NCI-H2081 treated with DMSO at 0.1 percent for 48 hours (cell line): ENCODE results near the gene SLC7A6.
"Not testable (repeated sequence)": the region's sequence is repeated elsewhere in the genome, so short reads cannot be mapped to it uniquely, and the experiment has no call there.

ENCODE experiments used
- DNase-seq: peaks from one replicate; lab custom pipeline; 2025; lab: John Stamatoyannopoulos, UW

The SLC7A6 gene

DNA sequence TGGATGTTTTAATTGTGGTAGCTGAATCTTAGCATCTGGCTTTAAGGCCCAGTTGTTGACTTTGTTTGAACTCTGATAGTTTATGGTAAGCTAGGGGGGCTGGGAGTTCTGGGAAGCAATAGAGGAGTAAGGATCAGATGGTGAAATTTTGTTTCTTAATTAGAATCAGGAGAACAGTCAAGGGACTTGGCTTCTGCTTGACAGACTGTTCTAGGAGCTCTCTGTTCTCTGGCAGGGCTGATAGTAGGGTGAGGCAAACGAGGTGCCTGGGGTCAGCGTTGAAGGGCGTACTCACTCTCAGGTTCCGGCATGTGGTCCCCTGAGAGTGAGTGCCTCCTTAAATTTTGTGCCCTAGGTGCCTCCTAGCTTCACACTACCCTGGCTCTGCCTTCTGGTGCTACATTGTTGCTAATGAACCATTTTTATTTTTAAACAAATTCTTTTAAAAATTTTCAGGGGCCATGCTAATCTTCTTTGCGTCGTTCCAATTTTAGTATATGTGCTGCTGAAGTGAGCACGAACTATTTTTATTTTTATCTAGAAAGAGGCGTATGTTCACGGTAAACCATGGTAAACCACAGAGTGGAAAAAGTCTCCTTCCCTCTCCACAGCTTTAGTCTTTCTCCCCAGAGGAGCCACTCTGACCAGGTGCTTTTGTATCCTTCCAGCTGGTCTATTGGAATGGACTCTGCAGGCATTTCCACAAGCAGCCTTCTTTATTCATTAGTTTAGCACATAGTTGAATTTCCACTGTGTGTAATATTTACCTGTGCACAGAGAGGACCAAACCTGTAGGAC, 19.7 kb downstream of the SLC7A6 start:
- no peak for DNase-seq

DNA sequence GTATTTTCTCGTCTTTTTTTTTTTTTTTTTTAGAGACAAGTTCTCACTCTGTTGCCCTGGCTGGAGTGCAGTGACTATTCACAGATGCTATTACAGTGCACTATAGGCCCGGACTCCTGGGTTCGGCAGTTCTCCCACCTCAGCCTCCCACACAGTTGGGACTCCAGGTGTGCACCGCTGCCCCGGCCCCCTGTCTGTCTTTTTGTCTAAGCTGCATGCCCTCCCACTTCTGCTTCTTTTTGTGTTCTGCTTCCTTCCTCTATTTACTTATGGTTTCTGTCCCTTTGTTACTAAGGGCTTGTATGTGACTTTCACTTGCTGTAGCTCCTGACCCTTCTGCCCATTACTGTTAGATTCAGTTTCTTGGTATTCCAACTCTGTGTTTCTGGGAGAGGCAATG, 20.5 kb downstream of the SLC7A6 start:
- no peak for DNase-seq

DNA sequence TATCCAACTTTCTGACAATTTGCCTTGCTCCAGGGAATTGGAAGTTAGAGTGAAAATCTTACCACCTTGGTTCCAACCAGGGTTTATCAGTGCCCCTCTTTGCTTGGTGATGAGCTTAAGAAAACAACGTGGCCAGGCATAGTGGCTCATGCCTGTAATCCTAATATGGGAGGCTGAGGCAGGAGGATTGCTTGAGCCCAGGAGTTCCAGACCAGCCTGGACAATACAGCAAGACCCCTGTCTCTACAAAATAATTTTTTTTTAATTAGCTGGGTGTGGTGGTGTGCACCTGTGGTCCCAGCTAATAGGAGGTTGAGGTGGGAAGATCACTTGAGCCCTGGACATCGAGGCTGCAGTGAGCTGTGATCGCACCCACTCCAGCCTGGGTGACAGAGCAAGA, 21.4 kb downstream of the SLC7A6 start:
- DNase-seq, result no peak

DNA sequence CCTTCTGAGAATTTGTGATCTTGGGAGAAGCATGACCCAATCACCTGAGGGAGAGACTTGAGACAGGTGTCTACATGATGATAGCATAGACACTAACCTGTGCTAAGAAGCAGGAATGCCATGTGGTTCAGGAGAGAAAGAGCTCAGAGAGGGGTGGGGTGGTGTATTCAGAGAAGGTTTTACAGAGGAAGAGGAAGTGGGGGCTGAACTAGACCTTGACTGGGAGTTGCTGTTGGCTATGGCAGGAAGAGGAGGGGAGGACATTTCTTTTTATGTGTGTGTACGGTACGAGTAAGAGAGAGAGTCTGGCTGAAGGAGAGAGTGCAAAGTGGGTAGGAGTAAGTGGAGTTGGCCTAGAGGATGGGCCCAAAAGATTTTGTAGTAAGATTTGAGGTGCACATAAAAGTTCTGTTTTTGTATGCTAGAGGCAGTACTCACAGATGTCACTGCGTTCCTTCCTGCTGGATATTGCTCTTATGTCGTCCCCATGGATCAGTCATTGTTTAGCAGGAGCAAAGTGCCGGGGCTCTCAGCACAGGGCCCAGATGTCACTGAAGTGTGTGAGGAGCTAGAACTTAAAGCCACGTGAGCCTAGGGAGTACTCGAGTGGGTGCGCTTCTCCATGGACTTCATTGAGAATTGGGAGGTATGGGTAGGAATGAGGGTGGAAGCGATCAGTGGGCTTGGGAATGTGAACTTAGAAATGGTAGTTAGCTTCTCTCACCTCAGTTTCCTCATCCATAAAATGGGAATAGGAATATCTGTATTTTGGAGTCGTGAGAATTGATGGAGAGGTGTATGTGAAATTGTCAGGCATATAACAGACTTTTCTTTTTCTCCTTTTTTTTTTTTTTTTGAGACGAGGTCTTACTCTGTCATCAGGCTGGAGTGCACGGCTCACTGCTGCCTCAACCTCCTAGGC, 22.1 kb downstream of the SLC7A6 start:
- DNase-seq, result no peak

DNA sequence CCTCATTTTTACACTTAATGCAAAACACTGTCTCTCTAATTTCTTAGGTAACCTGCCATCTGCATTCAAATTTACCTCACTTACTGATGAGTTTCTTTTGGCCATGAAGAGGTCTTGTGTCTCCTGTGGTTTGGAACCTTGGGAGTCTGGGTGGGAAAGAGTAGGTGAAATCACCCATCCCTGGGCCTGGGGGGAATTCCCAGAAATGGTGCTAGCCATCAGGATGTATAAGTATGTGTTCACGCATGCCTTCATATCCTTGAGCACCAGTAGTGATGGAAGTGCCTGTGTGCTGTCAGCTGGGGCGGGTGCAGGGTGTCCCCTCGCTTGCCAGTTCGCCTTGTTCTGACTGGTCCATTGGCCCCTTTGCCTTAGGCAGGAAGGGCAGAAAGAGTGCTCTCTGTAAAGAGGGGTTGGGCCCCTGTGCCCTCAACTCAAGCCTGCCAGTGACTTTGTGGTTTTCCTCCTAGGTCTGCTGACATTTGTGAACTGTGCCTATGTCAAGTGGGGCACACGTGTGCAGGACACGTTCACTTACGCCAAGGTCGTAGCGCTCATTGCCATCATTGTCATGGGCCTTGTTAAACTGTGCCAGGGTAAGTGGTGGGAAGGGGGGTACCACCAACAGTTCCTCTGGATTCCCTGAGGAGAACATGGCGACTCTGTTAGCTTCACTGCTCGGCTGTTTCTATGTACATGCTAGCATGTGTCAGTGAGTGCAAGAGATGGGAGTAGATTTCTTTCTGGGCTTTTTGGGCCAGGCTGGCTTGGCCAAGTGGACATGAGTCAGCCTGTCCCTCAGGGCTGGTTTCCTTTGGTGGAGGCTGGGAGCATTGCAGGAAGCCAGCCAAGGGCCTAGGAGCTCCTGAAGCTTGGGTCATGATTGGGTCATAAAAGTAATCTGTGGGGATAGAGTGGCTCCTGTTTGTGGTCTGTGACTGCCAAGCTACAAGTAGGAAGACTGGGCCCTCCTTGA, 23.2 kb downstream of the SLC7A6 start:
- DNase-seq, result no peak

DNA sequence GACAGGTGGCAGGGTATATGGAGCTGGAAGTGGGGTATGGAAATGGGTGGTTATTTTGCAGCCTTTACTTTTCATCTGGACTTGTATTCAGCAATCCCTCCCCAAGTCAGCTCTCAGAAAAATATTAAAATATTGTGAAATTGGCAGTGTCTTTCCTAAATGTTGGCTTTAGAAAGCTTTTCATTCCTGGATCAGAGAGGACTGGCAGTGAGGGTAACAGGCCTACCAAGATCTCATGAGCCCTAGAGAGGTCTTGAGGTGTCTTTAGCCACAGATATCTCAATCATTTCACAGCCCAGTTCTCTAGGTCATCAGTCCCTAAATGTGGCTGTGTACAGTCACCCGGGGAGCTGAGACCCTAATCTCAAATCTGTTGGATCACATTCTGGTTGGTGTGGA, 23.9 kb downstream of the SLC7A6 start:
- no peak for DNase-seq

DNA sequence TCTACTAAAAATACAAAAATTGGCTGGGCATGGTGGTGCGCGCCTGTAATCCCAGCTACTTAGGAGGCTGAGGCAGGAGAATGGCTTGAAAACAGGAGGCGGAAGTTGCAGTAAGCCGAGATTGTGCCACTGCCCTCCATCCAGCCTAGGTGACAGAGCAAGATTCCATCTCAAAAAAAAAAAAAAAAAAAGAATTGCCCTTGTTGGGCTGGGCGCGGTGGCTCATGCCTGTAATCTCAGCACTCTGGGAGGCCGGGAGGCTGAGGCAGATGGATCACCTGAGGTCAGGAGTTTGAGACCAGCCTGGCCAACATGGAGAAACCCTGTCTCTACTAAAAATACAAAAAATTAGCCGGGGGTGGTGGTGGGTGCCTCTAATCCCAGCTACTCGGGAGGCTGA, 24.5 kb downstream of the SLC7A6 start:
- DNase-seq, result not testable (repeated sequence)

DNA sequence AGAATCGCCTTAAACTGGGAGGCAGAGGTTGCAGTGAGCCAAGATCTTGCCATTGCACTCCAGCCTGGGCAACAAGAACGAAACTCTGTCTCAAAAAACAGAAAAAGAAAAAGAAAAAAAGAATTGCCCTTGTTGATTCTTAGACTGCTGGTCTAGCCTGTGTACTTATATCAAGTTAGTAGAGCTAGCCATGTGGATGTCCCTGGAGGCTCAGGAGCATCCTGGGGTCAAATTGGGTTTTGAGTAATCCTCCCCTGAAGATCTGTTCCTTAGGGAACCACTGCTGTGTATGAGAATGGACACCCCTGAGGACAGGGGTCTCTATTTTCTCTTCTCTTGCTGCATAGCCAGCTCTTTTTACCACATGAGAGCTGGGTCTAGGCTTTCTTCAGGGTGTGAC, 24.9 kb downstream of the SLC7A6 start:
- no peak for DNase-seq

DNA sequence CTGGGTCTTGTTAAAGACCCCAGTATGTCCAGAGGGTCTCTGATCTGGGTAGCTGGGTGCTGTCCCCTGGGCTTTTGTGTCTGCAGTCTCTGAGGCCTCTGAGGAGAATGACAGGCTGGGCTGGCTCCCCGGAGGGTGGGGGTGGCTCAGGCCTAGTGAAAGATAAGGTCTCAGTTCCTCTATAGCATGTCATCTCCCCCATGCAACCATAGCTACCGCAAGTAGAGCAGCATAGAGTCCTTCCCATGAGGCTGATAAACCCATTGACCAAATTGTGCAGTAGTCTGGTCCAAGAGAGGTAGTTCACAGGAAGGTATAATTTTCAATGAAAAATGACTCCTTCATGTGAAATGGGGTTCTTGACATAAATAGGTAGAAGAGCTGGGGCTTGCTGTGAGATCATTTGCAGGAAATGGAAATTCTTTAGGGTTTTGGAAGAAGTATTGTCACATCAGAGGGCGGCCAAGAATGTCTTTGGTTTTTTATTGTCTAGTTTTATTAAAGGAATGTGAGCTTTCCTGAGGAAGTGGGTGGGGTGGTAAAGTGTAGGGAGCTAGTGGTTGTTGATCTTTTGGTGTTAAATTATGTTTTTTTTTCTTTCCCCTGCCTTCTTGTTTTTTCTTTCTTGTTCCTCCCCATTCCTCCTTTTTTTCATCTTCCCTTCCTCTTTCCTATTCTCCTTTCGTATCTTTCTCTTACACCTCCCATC, 25.4 kb downstream of the SLC7A6 start:
- no peak for DNase-seq

DNA sequence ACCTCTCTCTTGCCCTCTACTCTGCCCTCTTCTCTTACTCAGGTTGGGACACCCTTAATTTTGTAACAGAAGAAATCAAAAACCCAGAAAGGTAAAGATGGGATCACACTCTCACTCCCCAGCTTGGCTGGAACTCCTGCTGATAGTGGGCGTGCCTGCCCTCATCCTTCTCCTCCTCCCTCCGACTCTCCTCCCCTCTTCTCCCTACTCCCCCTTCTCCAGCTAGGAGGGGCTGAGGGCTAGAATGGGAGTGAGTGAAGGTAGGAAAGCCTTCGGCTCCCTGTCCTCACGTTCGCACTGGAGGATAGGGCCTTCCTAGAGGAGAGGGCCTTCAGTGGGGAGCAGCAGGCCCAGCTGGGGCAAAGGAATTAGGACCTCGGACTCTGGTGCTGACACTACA, 26.1 kb downstream of the SLC7A6 start:
- DNase-seq, result no peak

DNA sequence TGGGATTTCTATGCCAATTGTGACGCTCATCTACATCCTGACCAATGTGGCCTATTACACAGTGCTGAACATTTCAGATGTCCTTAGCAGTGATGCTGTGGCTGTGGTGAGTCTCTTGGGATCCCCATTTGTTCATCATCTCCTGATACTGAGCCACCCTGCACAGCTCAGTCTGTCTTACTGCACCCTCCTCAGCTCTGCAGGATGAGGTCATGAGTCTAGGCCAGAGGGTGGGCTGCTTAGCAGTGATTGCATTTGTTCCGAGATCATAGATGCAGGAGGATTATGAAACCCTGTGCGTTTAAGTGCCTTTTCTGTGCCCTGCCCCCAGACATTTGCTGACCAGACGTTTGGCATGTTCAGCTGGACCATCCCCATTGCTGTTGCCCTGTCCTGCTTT, 26.9 kb downstream of the SLC7A6 start:
- DNase-seq, result no peak

DNA sequence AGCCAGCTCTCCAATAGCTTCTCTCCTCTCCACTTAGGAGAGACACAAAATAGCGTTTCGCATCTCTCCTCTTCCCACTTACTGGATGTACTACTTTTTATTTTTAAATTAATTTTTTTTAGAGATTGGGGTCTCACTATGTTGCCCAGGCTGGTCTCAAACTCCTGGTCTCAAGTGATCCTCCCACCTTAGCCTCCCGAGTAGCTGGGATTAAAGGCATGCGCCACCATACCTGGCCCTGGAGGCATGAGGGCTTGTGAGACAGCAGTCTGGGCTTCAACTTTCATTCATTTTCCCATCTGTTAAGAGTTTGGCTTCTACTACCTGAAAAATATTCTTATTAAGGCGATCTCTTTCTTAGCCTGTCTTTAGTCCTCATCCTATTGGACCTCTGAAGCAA, 28.1 kb downstream of the SLC7A6 start:
- DNase-seq, result no peak

DNA sequence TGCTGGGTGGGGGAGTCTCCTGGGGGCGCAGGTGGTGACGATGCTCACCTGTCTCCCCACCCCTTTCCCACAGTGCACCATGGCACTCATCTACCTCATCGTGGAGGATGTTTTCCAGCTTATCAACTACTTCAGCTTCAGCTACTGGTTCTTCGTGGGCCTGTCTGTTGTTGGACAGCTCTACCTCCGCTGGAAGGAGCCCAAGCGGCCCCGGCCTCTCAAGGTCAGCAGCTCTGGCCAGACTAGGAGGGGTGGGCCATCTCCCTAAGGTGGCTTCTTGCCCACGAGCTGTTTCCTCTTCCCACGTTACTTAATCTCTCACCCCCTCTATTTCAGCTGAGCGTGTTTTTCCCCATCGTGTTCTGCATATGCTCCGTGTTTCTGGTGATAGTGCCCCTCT, 32.0 kb downstream of the SLC7A6 start:
- no peak for DNase-seq

DNA sequence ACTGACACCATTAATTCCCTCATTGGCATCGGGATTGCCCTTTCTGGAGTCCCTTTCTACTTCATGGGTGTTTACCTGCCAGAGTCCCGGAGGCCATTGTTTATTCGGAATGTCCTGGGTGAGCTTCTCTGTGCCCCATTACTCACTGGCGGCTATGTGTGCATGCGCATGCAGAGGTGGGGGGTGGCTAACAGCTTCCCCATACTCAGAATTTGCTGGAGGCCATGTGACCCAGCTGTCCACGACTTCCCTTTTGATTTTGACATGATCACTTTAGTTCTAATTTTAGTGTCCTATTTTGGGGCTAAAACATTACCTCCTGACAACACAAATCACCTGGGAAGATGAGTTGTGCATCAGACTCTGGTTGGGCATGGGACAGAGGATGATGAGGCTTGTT, 32.4 kb downstream of the SLC7A6 start:
- DNase-seq, result no peak

DNA sequence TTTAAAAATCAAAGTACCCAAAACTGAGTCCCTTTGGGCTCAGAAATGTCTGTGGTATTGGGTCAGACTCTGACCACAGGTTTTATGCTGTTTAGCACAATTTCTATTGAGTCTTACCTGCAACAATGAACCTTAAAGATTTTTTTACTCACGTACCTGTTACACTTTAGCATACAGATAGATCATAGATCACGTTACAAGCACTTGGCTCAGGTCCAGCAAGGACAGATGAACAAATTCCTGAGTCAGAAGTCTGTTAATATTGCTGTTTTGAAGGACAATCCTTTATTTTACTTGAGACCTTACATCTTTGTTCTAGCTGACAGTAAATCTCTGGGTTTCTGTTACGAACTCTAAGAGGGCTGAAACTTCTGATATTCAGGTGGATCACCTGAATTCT, 33.6 kb downstream of the SLC7A6 start:
- no peak for DNase-seq

DNA sequence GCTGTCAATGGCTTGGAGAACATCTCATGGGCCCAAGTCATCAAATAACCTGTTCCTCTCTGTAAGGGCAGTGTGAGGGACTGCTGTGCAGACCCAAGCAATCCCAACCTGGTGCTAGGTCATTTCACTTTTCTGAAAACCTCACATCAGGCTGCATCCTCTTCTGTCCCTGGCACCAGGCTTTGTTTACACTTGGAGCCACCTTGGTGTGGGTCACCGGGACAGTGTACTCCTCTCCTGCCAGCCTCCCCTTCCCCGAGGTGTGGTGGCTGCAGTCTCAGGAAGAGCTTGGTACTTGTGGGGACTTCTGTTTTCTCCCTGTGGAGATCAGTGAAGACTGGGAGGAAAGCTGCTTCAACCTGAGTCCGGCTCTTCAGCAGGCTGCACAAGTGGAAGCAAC, 34.0 kb downstream of the SLC7A6 start:
- no peak for DNase-seq

DNA sequence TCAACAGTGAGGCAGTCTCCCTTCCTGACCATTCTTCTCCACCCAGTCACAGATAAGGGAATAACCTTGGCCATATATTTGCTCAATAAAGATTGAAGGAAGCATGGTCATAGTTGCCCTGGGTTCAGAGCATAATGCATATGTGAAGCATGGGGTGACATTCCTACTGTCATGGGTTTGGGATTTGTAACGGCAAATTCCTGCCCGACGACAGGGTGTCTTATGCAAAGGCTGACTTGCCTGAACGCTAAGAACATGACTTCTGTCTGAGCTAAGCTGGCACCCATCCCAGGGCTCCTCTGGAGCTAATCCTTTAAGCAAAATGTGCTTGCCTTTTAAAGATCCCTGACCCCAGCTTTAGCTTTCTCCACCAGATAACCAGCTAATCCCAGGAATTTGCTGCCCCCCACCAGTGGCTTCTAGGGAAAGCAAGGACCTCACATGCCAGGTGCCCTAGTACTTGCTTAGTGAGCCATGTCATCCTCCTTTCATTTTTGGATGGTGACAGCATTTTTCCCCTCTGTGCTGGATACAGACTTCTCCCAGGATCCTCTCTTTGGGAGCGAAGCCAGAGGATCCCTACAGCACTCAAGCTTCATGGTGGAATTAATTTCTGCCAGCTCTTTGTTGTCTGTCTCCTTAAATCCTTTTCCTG, 34.7 kb downstream of the SLC7A6 start:
- no peak for DNase-seq

DNA sequence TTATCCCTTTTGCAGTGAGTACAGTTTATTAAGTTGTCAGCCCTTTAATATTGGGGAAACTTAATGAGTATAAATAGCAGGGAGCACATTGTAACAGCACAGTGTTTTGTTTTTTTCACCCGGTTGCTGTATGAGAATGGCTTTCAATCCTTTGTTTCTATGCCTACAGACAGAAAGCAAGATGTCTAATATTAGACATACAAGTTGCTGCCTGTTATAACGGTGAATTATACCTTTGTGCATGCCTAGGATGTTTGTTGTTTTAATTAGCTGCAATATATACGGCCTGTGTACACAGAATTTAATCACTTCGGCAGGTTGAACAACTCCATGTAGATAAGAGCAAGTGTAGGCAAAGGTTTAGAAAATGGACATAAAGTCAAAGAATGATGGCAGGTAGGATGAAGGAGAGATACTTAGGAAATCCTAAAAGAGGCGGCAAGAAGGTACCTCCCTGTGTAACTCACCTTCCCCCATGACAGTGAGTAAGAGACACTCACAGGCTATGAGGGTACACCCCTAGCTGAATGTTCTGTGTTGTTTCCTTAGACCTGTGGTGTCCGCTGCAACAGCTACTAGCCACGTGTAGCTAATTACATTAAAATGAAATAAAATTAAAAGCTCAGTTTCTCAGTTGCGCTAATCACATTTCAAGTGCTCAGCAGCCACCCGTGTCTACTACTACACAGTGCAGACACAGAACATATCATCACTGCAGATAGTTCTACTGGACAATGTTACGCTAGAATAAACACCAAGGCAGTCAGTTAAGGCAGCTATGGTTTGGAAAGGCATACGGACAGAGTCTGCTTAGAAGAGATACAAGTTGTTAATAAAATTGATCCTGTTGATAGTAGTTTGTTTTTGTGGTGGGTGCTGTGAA, 35.5 kb downstream of the SLC7A6 start:
- no peak for DNase-seq

DNA sequence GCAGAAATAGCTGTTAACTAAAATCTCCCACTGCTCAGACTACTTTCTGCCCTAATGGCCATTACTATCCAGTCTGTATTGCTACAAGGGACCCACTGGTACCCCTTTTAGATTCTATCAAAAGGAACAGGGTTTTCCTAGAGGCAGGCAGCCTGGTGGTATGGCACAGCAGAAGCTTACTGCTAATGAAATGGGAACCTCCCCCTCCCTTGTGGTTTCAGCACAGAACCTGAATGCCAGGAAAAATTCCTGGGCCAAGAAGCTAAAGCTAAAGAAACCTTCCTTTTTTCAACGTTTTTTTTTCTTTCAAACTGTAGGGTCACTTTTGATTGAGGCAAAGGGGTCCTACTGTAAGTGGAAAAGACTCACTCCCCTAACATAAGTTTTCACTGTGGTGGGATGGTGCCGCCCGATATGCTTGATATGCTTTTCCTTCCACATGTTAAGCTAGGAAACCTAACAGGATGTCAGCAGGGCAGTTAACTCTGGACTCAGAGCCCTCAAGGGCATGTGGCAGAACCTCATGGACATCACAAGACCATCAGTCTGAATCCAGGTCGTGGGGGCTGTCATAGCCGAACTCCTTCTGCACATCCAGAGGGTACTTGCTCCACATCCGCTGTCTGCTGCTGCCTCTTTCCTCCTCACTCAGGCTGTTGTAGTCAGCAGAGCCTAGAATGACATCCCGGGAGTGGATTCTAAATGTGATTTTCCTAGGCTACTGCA, 36.6 kb downstream of the SLC7A6 start:
- no peak for DNase-seq
